Prostate gland (tissue), 2 donors: ENCODE data around the gene SKA3. TPM values are rescaled to one million over a fixed set of nuclear protein-coding genes. Genes with fewer than 3 reads are reported as not detected.
A peak's percentile ranks its signal among the peaks of the same experiment; 100 is the strongest.

Experiments
- DNase-seq: peaks from one replicate; pipeline ENCODE4 v3.0.0-alpha.2; 2019; ENCODE audit warnings: low spot score
- H3K27ac ChIP-seq, 2 donors: fragments of 200-600 bp; sonication (generic); 2 replicates each; pipeline ENCODE4 v1.5.1; 2017 to 2019
- H3K27me3 ChIP-seq: fragments of 200-600 bp; sonication (generic); replicated peaks from 2 replicates; pipeline ENCODE4 v1.5.1; 2019; ENCODE audit not compliant: insufficient read depth
- H3K36me3 ChIP-seq, 2 donors: fragments of 200-600 bp; sonication (generic); 1 replicate in 1 of 2; 2 replicates in 1 of 2; pipeline versions ENCODE4 v1.5.1 to v1.8.1; 2017 to 2019
- H3K4me1 ChIP-seq: fragments of 200-600 bp; sonication (generic); replicated peaks from 2 replicates; pipeline ENCODE4 v1.5.1; 2019
- H3K4me3 ChIP-seq, 2 donors: fragments of 200-600 bp; sonication (generic); 2 replicates each; pipeline ENCODE4 v1.5.1; 2017 to 2019
- H3K9me3 ChIP-seq: fragments of 200-600 bp; sonication (generic); 2 replicates; pipeline ENCODE4 v1.5.1; 2017
- POLR2A ChIP-seq: fragments of 450-650 bp; IDR thresholded peaks from one replicate; pipeline ENCODE4 v1.6.1; 2016; ENCODE audit warnings: antibody characterized with exemption, mild to moderate bottlenecking
- POLR2AphosphoS5 ChIP-seq: sonication (generic); formaldehyde crosslinking; IDR thresholded peaks from one replicate; pipeline ENCODE4 v1.6.1; 2017; ENCODE audit warnings: antibody characterized with exemption
- WGBS: methylation state at CpG from one replicate; pipeline ENCODE4 v1.1.5; 2018; 5-methylcytosine and 5-hydroxymethylcytosine counted together
- intact Hi-C: fragments of 100-400 bp; cut with DNase I; formaldehyde crosslinking; loops from one replicate; pipeline ENCODE4 v1.14.2; 2022
- total RNA-seq, 2 donors: library from RNA; depleted of rRNA; stranded (reverse); fragments of >200 nt; gene quantifications; one replicate each; pipeline ENCODE4 v1.1.0, GENCODE V29; 2016
- TF ChIP-seq, protein P1 (sequence below), 4 experiments: fragments of 200-600 bp in 2 of 4; fragments of 450-650 bp in 2 of 4; sonication (generic) in 2 of 4; IDR thresholded peaks; 1 replicate in 3 of 4; 2 replicates in 1 of 4; pipeline ENCODE4 v1.5.1; 2016 to 2019; ENCODE audit warnings: antibody characterized with exemption in 4 of 4, mild to moderate bottlenecking in 2 of 4, moderate library complexity in 2 of 4

The SKA3 gene
- total RNA-seq, 2 donors from 2014 or later: 0.59 to 4.3 TPM

DNA sequence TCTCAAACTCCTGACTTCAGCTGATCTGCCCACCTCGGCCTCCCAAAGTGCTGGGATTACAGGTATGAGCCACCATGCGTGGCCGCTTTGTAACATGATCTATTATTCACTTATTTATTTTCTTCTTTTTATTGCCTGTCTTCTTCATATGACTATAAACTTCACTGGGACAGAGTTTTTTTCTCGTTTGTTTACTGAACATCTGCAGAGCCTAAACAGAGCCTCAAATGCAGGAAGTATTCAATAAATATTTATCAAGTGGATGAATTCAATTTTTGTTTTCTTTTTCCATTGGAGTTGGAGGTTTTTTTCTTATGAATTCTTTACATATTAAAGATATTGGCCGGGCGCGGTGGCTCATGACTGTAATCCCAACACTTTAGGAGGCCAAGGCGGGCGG, 54.7 kb downstream of the SKA3 start:
- Histone ChIP-seq H3K27me3 (no peaks in the 10 kb centered on the region), H3K36me3 (no peaks in the 10 kb centered on the region), H3K27ac (no peak overlapping the region), H3K9me3 (no peaks in the 10 kb centered on the region), H3K4me3 (no peak overlapping the region), H3K4me1 (no peaks in the 10 kb centered on the region)
- TF ChIP-seq POLR2AphosphoS5 (peak; percentile 29), POLR2A (no peak)
- TF ChIP-seq, protein P1, sequence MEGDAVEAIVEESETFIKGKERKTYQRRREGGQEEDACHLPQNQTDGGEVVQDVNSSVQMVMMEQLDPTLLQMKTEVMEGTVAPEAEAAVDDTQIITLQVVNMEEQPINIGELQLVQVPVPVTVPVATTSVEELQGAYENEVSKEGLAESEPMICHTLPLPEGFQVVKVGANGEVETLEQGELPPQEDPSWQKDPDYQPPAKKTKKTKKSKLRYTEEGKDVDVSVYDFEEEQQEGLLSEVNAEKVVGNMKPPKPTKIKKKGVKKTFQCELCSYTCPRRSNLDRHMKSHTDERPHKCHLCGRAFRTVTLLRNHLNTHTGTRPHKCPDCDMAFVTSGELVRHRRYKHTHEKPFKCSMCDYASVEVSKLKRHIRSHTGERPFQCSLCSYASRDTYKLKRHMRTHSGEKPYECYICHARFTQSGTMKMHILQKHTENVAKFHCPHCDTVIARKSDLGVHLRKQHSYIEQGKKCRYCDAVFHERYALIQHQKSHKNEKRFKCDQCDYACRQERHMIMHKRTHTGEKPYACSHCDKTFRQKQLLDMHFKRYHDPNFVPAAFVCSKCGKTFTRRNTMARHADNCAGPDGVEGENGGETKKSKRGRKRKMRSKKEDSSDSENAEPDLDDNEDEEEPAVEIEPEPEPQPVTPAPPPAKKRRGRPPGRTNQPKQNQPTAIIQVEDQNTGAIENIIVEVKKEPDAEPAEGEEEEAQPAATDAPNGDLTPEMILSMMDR (IDR thresholded peaks at IDR 0.05): no peak
- intact Hi-C loops: no loop called here
- DNase-seq: no peak
- 68% methylated on average over 9 of the region's 9 CpGs for WGBS

DNA sequence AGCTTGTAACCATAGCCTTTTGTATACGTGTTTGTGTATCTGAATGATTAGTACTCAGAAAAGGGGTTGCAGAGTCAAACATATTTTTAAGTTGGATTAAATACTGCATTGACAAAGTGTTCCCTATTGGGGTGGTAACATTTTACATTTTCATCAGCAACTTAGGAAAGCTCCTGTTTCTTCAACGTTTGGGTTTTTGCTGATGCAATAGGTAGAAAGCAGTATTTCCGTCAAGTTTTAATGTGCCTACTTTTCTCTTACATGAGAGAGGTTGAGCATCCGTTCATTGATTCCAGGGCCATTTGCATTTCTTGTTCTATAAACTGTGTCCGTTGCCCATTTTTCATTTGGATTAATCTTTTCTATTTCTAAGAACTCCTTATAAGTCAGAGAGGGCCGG, 56.2 kb downstream of the SKA3 start:
- WGBS: 89% methylated on average over 6 of the region's 6 CpGs
- no peaks in the 10 kb centered on the region for H3K27me3 ChIP-seq
- H3K4me1 ChIP-seq: no peaks in the 10 kb centered on the region
- intact Hi-C loops: no loop called here
- TF ChIP-seq POLR2AphosphoS5: no peak
- no peak for TF ChIP-seq POLR2A
- TF ChIP-seq, protein P1 (IDR thresholded peaks at IDR 0.05): no peak
- H3K27ac ChIP-seq: no peak overlapping the region
- DNase-seq: no peak
- no peaks in the 10 kb centered on the region for H3K36me3 ChIP-seq
- H3K9me3 ChIP-seq: no peaks in the 10 kb centered on the region
- H3K4me3 ChIP-seq: no peak overlapping the region

DNA sequence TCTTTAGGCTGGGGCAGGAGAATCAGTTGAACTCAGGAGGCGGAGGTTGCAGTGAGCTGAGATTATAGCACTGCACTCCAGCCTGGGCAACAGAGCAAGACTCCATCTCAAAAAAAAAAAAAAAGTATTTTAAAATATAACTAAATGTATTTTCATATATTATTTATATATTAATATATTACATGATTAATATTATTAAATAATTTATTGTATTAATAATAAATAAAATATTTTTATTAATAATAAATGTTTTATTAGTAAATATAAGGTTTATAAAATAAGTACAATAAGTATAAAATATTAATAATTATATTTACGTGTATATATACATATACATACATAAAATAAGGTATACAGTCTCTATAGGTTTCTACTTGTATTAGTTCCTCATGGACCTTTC, 56.8 kb downstream of the SKA3 start:
- no peaks in the 10 kb centered on the region for H3K36me3 ChIP-seq
- no peak overlapping the region for H3K4me3 ChIP-seq
- intact Hi-C loops: loop anchor here (10.0 kb wide), 1 partner anchor 355 kb away; no protein-coding TSS in a partner anchor
- H3K27ac ChIP-seq: no peak overlapping the region
- no peaks in the 10 kb centered on the region for H3K9me3 ChIP-seq
- H3K4me1 ChIP-seq: no peaks in the 10 kb centered on the region
- WGBS: 98% methylated on average over 2 of the region's 2 CpGs
- H3K27me3 ChIP-seq: no peaks in the 10 kb centered on the region
- DNase-seq: no peak
- TF ChIP-seq, protein P1 (IDR thresholded peaks at IDR 0.05): no peak
- no peak for TF ChIP-seq POLR2A
- TF ChIP-seq POLR2AphosphoS5: no peak

DNA sequence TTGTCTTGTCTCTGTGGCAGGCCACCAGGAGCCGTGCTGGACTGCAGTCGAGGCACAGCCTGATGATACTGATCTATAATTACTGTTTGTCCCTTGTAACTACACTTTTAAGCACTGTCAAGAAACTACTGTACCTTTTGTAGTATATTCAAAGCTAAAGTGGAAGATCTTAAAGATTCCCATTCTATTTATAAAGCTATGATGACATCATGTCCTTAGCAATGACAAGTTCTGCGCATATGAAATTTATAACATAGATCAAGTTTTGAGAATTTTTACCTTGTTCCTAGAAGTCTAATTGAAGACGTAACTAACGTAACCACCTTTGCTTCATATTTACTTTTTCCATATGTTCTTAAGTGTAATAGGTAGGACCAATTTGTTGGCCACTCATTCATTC, 58.2 kb downstream of the SKA3 start:
- TF ChIP-seq, protein P1 (IDR thresholded peaks at IDR 0.05): no peak
- TF ChIP-seq POLR2A (no peak), POLR2AphosphoS5 (no peak)
- H3K27me3 ChIP-seq: no peaks in the 10 kb centered on the region
- intact Hi-C loops: loop anchor here (10.0 kb wide), 1 partner anchor 357 kb away; no protein-coding TSS in a partner anchor
- no peak for DNase-seq
- H3K36me3 ChIP-seq: no peaks in the 10 kb centered on the region
- H3K4me1 ChIP-seq: no peaks in the 10 kb centered on the region
- no peak overlapping the region for H3K27ac ChIP-seq
- H3K4me3 ChIP-seq: no peak overlapping the region
- 72% methylated on average over 5 of the region's 5 CpGs for WGBS
- no peaks in the 10 kb centered on the region for H3K9me3 ChIP-seq

DNA sequence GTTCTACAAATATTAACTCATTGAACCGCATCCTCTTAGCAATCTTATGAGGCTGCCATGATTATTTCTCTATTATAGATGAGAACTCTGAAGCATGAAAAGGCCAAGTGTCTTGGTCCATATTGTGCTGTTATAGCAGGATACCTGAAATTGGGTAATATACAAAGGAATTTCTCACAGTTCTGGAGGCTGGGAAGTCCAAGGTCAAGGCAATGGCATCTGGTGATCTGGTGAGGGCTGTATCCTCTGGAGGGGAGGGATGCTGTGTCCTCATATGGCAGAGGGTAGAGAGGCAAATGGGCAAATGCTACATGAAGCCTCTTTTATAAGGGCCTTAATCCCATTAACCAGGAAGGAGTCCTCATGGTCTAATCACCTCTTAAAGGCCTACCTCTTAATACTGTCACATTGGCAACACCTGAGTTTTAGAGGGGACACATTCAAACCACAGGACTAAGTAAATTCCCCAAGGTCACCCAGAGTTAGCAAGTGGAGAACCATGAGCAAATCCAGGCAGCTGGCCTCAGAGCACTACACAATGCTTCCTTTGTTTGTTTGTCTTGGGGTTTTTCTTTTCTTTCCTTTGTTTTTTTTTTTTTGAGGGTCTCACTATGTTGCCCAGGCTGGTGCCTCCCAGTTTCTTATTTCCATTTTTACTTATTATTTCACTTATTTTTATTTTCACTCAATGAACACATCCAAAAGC, 59.1 kb downstream of the SKA3 start:
- Histone ChIP-seq H3K27me3 (no peaks in the 10 kb centered on the region), H3K4me3 (no peak overlapping the region), H3K27ac (no peak overlapping the region), H3K36me3 (no peaks in the 10 kb centered on the region), H3K9me3 (no peaks in the 10 kb centered on the region), H3K4me1 (no peaks in the 10 kb centered on the region)
- TF ChIP-seq, protein P1 (IDR thresholded peaks at IDR 0.05): no peak
- TF ChIP-seq POLR2AphosphoS5: no peak
- no peak for TF ChIP-seq POLR2A
- 97% methylated on average over 1 of the region's 1 CpG for WGBS
- no peak for DNase-seq
- intact Hi-C loops: loop anchor here (10.0 kb wide), 1 partner anchor 358 kb away; no protein-coding TSS in a partner anchor
